ENCODE measurements around the gene INTS11. TPM values are rescaled to one million over a fixed set of nuclear protein-coding genes. Genes with fewer than 3 reads are reported as not detected.

INTS11 gene
- total and polyA plus RNA-seq, 2 of the 13 experiments (the other 11 are each of a cell fraction or from before 2014, with no cell fraction given), result 52.8 to 94.8 TPM

DNA sequence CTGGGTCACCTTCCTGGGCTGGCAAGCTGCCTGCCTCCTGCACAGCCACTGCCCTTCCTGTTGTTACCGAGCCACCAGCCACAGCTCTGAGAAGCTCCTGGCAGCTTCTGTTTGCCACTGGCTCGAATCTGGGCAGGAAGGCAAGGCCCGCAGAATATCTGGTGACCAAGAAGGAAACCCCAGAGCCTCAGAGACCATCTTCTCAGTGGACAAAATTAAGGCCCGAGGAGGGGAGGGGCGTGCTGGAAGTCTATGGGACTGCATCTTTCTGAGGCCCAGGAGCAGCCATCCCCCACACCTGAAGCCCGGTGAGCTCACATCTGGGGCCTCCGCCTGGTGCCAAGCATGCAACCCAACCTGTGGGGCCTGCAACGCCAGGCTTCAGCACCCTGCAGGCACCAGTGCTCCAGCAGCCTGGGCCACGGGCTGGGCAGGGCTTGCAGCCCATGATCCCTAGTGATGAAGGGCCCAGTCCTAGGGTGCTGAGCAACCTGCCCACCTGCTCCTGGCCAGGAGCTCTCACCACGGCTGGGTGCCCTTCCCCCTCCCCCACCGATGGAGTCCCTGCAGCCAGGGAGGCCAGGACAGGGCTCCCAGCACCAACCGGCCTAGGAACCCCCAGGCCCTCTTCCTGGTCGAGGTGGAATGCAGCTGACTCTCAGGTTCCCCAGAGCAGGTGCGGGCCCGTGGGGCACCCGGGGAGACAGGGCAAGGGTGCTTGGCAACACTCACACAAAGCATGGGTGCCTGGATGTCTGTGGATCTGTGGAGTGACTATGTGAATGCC, 1.0 kb upstream of the INTS11 start (continued):
- TF ChIP-seq, protein P1, sequence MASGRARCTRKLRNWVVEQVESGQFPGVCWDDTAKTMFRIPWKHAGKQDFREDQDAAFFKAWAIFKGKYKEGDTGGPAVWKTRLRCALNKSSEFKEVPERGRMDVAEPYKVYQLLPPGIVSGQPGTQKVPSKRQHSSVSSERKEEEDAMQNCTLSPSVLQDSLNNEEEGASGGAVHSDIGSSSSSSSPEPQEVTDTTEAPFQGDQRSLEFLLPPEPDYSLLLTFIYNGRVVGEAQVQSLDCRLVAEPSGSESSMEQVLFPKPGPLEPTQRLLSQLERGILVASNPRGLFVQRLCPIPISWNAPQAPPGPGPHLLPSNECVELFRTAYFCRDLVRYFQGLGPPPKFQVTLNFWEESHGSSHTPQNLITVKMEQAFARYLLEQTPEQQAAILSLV (CRISPR knock-in tag; IDR thresholded peaks at IDR 0.05; ENCODE audit: borderline replicate concordance), result no peak
- TF ChIP-seq BHLHE40 (IDR thresholded peaks at IDR 0.05; ENCODE audit: low read length) (no peak), SIX4 (CRISPR knock-in tag; IDR thresholded peaks at IDR 0.05) (no peak), CREB1 (IDR thresholded peaks at IDR 0.05) (no peak), CREB1 (CRISPR knock-in tag; IDR thresholded peaks at IDR 0.05) (no peak; the same call in 1 of the 2 replicates), ZNF138 (CRISPR knock-in tag; IDR thresholded peaks at IDR 0.05; ENCODE audit: low read depth) (no peak), ZBTB3 (CRISPR knock-in tag; IDR thresholded peaks at IDR 0.05; ENCODE audit: borderline replicate concordance, low read depth) (no peak), CHD4 (IDR thresholded peaks at IDR 0.05; ENCODE audit: borderline replicate concordance, low read length) (no peak), CBX2 (IDR thresholded peaks at IDR 0.05; ENCODE audit: low read depth, low read length) (no peak), CBX2 (CRISPR knock-in tag; IDR thresholded peaks at IDR 0.05; ENCODE audit: low read depth) (no peak), RFXANK (CRISPR knock-in tag; IDR thresholded peaks at IDR 0.05) (no peak), GLI4 (CRISPR knock-in tag; IDR thresholded peaks at IDR 0.05; ENCODE audit: borderline replicate concordance) (0 out of 2 replicates have a peak, but pooled peaks have one; percentile 42), ZNF879 (CRISPR knock-in tag; IDR thresholded peaks at IDR 0.05) (no peak), ZNF367 (CRISPR knock-in tag; IDR thresholded peaks at IDR 0.05; ENCODE audit: borderline replicate concordance) (no peak), ZSCAN30 (CRISPR knock-in tag; IDR thresholded peaks at IDR 0.05) (no peak), POLR2A (IDR thresholded peaks at IDR 0.05; ENCODE audit: insufficient read depth in 1 of 2, low read depth in 2 of 2, low read length in 2 of 2) (0 out of 4 replicates have a peak, but pooled peaks of 1 of the 2 experiments have one; percentile 6), CAMTA2 (CRISPR knock-in tag; IDR thresholded peaks at IDR 0.05; ENCODE audit: borderline replicate concordance) (no peak), HHEX (CRISPR knock-in tag; IDR thresholded peaks at IDR 0.05) (no peak)
- TF ChIP-seq, protein P2, sequence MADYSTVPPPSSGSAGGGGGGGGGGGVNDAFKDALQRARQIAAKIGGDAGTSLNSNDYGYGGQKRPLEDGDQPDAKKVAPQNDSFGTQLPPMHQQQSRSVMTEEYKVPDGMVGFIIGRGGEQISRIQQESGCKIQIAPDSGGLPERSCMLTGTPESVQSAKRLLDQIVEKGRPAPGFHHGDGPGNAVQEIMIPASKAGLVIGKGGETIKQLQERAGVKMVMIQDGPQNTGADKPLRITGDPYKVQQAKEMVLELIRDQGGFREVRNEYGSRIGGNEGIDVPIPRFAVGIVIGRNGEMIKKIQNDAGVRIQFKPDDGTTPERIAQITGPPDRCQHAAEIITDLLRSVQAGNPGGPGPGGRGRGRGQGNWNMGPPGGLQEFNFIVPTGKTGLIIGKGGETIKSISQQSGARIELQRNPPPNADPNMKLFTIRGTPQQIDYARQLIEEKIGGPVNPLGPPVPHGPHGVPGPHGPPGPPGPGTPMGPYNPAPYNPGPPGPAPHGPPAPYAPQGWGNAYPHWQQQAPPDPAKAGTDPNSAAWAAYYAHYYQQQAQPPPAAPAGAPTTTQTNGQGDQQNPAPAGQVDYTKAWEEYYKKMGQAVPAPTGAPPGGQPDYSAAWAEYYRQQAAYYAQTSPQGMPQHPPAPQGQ (CRISPR knock-in tag; IDR thresholded peaks at IDR 0.05; ENCODE audit: borderline replicate concordance), result no peak
- TF ChIP-seq, protein P3, sequence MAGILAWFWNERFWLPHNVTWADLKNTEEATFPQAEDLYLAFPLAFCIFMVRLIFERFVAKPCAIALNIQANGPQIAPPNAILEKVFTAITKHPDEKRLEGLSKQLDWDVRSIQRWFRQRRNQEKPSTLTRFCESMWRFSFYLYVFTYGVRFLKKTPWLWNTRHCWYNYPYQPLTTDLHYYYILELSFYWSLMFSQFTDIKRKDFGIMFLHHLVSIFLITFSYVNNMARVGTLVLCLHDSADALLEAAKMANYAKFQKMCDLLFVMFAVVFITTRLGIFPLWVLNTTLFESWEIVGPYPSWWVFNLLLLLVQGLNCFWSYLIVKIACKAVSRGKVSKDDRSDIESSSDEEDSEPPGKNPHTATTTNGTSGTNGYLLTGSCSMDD (CRISPR knock-in tag; IDR thresholded peaks at IDR 0.05), result no peak
- TF ChIP-seq, protein P4, sequence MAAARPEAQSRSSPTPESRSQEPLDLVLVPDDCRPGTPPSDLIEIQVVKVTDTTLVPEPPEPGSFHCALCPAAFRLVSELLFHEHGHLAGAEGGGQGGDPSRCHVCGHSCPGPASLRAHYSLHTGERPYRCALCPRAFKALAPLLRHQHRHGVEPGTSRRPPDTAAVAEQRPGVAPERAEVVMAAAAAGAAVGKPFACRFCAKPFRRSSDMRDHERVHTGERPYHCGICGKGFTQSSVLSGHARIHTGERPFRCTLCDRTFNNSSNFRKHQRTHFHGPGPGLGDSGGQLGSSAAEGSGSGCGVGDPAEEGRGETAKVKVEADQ (CRISPR knock-in tag; IDR thresholded peaks at IDR 0.05; ENCODE audit: borderline replicate concordance), result no peak
